ENCODE measurements around the gene ZBTB7B.

Gene ZBTB7B

GRCh38 chr1:155002464-155003226 is at the start of gene ZBTB7B:
Gene ZBTB7B (plus strand): TSS chr1:155002802. CDS start chr1:155014661, 11,859 bp downstream.
- Mint-ChIP-seq H3K4me1 (peaks cover 55% of the 10 kb centered on the region), H3K9me3 (no peaks in the 10 kb centered on the region), H3K36me3 (ENCODE audit: insufficient read depth) (peaks cover 10% of the 10 kb centered on the region), H3K4me3 (peak within 1 kb of the TSS; percentile 94), H3K27me3 (no peaks in the 10 kb centered on the region), H3K27ac (ENCODE audit: low read depth) (peak within 1 kb of the TSS; percentile 92)
- DNase-seq (ENCODE audit: low spot score in 2 of 2) (no peak), ATAC-seq (replicated peaks; ENCODE audit: extremely low read depth, poor library complexity, severe bottlenecking) (peak; percentile 7)

- ATAC-seq (replicated peaks; ENCODE audit: extremely low read depth, poor library complexity, severe bottlenecking): no peak
- H3K36me3 Mint-ChIP-seq (ENCODE audit: insufficient read depth): peaks cover 72% of the 10 kb centered on the region
- H3K4me3 Mint-ChIP-seq: peak overlapping the region; percentile 97
- H3K9me3 Mint-ChIP-seq: no peaks in the 10 kb centered on the region
- peak overlapping the region; percentile 98 for H3K27ac Mint-ChIP-seq (ENCODE audit: low read depth)
- H3K4me1 Mint-ChIP-seq: peaks cover 62% of the 10 kb centered on the region
- H3K27me3 Mint-ChIP-seq: no peaks in the 10 kb centered on the region
- no peak for DNase-seq (ENCODE audit: low spot score in 2 of 2)
Observed at GRCh38 chr1:154953611-154954038, 49.0 kb upstream of the ZBTB7B start.

- ATAC-seq (replicated peaks; ENCODE audit: extremely low read depth, poor library complexity, severe bottlenecking): no peak
- Mint-ChIP-seq H3K9me3 (no peaks in the 10 kb centered on the region), H3K27ac (ENCODE audit: low read depth) (peak overlapping the region; percentile 98), H3K27me3 (no peaks in the 10 kb centered on the region), H3K4me1 (peaks cover 60% of the 10 kb centered on the region), H3K4me3 (peak overlapping the region; percentile 97), H3K36me3 (ENCODE audit: insufficient read depth) (peaks cover 64% of the 10 kb centered on the region)
- DNase-seq (ENCODE audit: low spot score in 2 of 2): no peak
Observed at GRCh38 chr1:154954541-154954940, 48.1 kb upstream of the ZBTB7B start.

GRCh38 chr1:154955039-154955717 is 47.4 kb upstream of the ZBTB7B start:
- ATAC-seq (replicated peaks; ENCODE audit: extremely low read depth, poor library complexity, severe bottlenecking) (peak; percentile 90), DNase-seq (ENCODE audit: low spot score in 2 of 2) (peak; percentile 80 to 96)
- peaks cover 62% of the 10 kb centered on the region for H3K36me3 Mint-ChIP-seq (ENCODE audit: insufficient read depth)
- peak overlapping the region; percentile 98 for H3K27ac Mint-ChIP-seq (ENCODE audit: low read depth)
- H3K27me3 Mint-ChIP-seq: no peaks in the 10 kb centered on the region
- no peaks in the 10 kb centered on the region for H3K9me3 Mint-ChIP-seq
- peak overlapping the region; percentile 97 for H3K4me3 Mint-ChIP-seq
- peaks cover 61% of the 10 kb centered on the region for H3K4me1 Mint-ChIP-seq

- peak; percentile 52 for ATAC-seq (replicated peaks; ENCODE audit: extremely low read depth, poor library complexity, severe bottlenecking)
- Mint-ChIP-seq H3K27me3 (no peaks in the 10 kb centered on the region), H3K4me3 (peak within 1 kb of the TSS; percentile 97), H3K4me1 (peaks cover 62% of the 10 kb centered on the region), H3K36me3 (ENCODE audit: insufficient read depth) (peaks cover 56% of the 10 kb centered on the region), H3K9me3 (no peaks in the 10 kb centered on the region), H3K27ac (ENCODE audit: low read depth) (peak within 1 kb of the TSS; percentile 98)
- DNase-seq (ENCODE audit: low spot score in 2 of 2): peak; percentile 73 to 90
Observed at GRCh38 chr1:154955718-154956543, 46.7 kb upstream of the ZBTB7B start, which contains the start of gene PBXIP1. Gene PBXIP1 (minus strand): TSS chr1:154956099. CDS start chr1:154953721, 2,378 bp downstream.

GRCh38 chr1:154956544-154956941 is 46.1 kb upstream of the ZBTB7B start:
- no peak for DNase-seq (ENCODE audit: low spot score in 2 of 2)
- no peak for ATAC-seq (replicated peaks; ENCODE audit: extremely low read depth, poor library complexity, severe bottlenecking)
- H3K36me3 Mint-ChIP-seq (ENCODE audit: insufficient read depth): peaks cover 54% of the 10 kb centered on the region

GRCh38 chr1:154957091-154957657 is 45.4 kb upstream of the ZBTB7B start:
- H3K36me3 Mint-ChIP-seq (ENCODE audit: insufficient read depth): peaks cover 50% of the 10 kb centered on the region
- H3K27ac Mint-ChIP-seq (ENCODE audit: low read depth): peak overlapping the region; percentile 49
- no peaks in the 10 kb centered on the region for H3K27me3 Mint-ChIP-seq
- no peak for ATAC-seq (replicated peaks; ENCODE audit: extremely low read depth, poor library complexity, severe bottlenecking)
- H3K4me1 Mint-ChIP-seq: peaks cover 54% of the 10 kb centered on the region
- no peak for DNase-seq (ENCODE audit: low spot score in 2 of 2)
- no peaks in the 10 kb centered on the region for H3K9me3 Mint-ChIP-seq
- no peak overlapping the region for H3K4me3 Mint-ChIP-seq

More at GRCh38 chr1:154956544-154956941, 46.1 kb upstream of the ZBTB7B start:
- Mint-ChIP-seq H3K27ac (ENCODE audit: low read depth) (peak overlapping the region; percentile 98), H3K27me3 (no peaks in the 10 kb centered on the region), H3K4me1 (peaks cover 59% of the 10 kb centered on the region), H3K9me3 (no peaks in the 10 kb centered on the region), H3K4me3 (peak overlapping the region; percentile 97)

- ATAC-seq (replicated peaks; ENCODE audit: extremely low read depth, poor library complexity, severe bottlenecking): no peak
- no peak overlapping the region for H3K27ac Mint-ChIP-seq (ENCODE audit: low read depth)
- H3K27me3 Mint-ChIP-seq: no peaks in the 10 kb centered on the region
- peaks cover 45% of the 10 kb centered on the region for H3K36me3 Mint-ChIP-seq (ENCODE audit: insufficient read depth)
- no peak for DNase-seq (ENCODE audit: low spot score in 2 of 2)
- no peaks in the 10 kb centered on the region for H3K9me3 Mint-ChIP-seq
- peaks cover 54% of the 10 kb centered on the region for H3K4me1 Mint-ChIP-seq
- H3K4me3 Mint-ChIP-seq: no peak overlapping the region
Observed at GRCh38 chr1:154958036-154958435, 44.6 kb upstream of the ZBTB7B start.

GRCh38 chr1:154958681-154959425 is 43.7 kb upstream of the ZBTB7B start:
- Mint-ChIP-seq H3K36me3 (ENCODE audit: insufficient read depth) (peaks cover 46% of the 10 kb centered on the region), H3K27ac (ENCODE audit: low read depth) (no peak overlapping the region), H3K9me3 (no peaks in the 10 kb centered on the region), H3K27me3 (no peaks in the 10 kb centered on the region), H3K4me3 (peak overlapping the region; percentile 81), H3K4me1 (peaks cover 50% of the 10 kb centered on the region)
- no peak for ATAC-seq (replicated peaks; ENCODE audit: extremely low read depth, poor library complexity, severe bottlenecking)
- DNase-seq (ENCODE audit: low spot score in 2 of 2): no peak

- H3K9me3 Mint-ChIP-seq: no peaks in the 10 kb centered on the region
- no peaks in the 10 kb centered on the region for H3K27me3 Mint-ChIP-seq
- no peak for DNase-seq (ENCODE audit: low spot score in 2 of 2)
- H3K4me3 Mint-ChIP-seq: peak overlapping the region; percentile 81
- H3K27ac Mint-ChIP-seq (ENCODE audit: low read depth): no peak overlapping the region
- peaks cover 44% of the 10 kb centered on the region for H3K36me3 Mint-ChIP-seq (ENCODE audit: insufficient read depth)
- ATAC-seq (replicated peaks; ENCODE audit: extremely low read depth, poor library complexity, severe bottlenecking): no peak
- H3K4me1 Mint-ChIP-seq: peaks cover 46% of the 10 kb centered on the region
Observed at GRCh38 chr1:154959426-154959780, 43.2 kb upstream of the ZBTB7B start.

GRCh38 chr1:154960446-154961136 is 42.0 kb upstream of the ZBTB7B start:
- H3K4me3 Mint-ChIP-seq: peak overlapping the region; percentile 81
- no peaks in the 10 kb centered on the region for H3K9me3 Mint-ChIP-seq
- DNase-seq (ENCODE audit: low spot score in 2 of 2) (no peak), ATAC-seq (replicated peaks; ENCODE audit: extremely low read depth, poor library complexity, severe bottlenecking) (no peak)
- peaks cover 36% of the 10 kb centered on the region for H3K4me1 Mint-ChIP-seq
- no peaks in the 10 kb centered on the region for H3K27me3 Mint-ChIP-seq
- peaks cover 38% of the 10 kb centered on the region for H3K36me3 Mint-ChIP-seq (ENCODE audit: insufficient read depth)
- H3K27ac Mint-ChIP-seq (ENCODE audit: low read depth): peak overlapping the region; percentile 86
